GM10266 (cell line): ENCODE measurements around the gene MBD6.
"Not testable (repeated sequence)": the region's sequence is repeated elsewhere in the genome, so short reads cannot be mapped to it uniquely, and the experiment has no call there.

Experiments
- DNase-seq: peaks from one replicate; pipeline ENCODE4 v3.0.0; 2012; ENCODE audit errors: extremely low spot score
- CTCF ChIP-seq: IDR thresholded peaks from 2 replicates; pipeline ENCODE4 v1.5.1; 2012; ENCODE audit warnings: mild to moderate bottlenecking, low read depth; ENCODE audit not compliant: control insufficient read depth, insufficient read depth; ENCODE audit errors: missing control alignments

Gene MBD6

GRCh38 chr12:57553343-57554202, 30.9 kb downstream of the MBD6 start:
- no peak for DNase-seq
- TF ChIP-seq CTCF = no peak

DNA sequence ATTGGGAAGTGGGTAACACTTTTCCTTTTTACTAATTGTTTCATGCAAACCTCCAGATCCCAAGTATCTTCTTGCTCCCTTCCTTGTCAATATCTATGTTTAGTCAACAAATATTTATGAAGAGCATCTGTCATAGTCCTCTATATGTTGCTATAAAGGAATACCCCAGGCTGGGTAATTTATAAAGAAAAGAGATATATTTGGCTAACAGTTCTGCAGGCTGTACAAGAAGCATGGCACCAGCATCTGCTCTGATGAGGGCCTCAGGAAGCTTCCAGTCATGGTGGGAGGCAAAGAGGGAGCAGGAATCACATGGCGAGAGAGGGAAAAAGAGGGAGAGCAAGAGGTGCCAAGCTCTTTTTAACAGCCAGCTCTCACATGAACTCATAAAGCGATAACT, 31.8 kb downstream of the MBD6 start:
- no peak for TF ChIP-seq CTCF
- DNase-seq = no peak

- DNase-seq = no peak
- no peak for TF ChIP-seq CTCF
Measured at GRCh38 chr12:57554897-57555296, 32.3 kb downstream of the MBD6 start.

DNA sequence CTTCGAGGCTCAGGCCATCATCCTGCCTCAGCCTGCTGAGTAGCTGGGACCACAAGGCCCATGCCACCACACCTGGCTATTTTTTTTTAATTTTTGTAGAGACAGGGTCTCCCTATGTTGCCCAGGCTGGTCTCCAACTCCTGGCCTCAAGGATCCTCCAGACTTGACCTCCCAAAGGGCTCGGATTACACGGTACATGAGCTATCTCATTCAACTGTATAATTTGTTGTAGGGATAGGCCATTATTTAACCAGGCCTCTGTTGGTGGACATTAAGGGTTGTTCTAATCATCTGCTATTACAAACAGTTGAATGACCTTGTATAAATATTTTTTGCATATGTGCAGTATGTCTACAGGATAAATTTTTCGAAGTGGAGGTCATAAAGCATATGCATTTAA, 36.2 kb downstream of the MBD6 start:
- DNase-seq = no peak
- no peak for TF ChIP-seq CTCF

- no peak for TF ChIP-seq CTCF
- no peak for DNase-seq
Measured at GRCh38 chr12:57560516-57560915, 37.9 kb downstream of the MBD6 start.

GRCh38 chr12:57561117-57561516, 38.5 kb downstream of the MBD6 start:
- DNase-seq = not testable (repeated sequence)

GRCh38 chr12:57563358-57563757, 40.7 kb downstream of the MBD6 start:
- DNase-seq = no peak
- TF ChIP-seq CTCF = no peak

DNA sequence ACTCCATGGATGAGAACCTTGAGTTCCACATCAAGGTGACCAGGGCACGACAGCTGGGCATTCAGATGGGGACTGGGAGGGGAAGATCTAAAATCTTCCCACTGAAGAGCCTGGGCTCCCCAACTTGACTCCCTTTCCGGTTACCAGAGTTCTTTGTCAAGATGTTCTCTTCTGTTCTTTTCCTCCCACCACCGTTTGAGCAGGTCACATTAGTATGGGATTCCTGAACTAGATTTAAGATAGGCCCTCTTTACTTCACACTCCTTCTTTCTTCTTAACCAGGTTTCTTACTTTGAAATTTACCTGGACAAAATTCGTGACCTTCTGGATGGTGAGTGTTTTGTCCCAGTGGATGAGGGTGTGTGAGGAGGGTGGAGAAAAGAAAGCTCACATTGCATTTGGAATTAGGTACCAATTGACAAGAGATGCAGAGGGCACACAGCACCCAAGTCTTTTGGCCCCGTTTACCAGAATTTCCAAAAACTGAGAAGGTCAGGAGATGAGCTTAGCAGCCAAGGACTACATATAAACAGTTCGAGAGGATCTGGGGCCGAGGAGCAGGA, 41.6 kb downstream of the MBD6 start:
- no peak for TF ChIP-seq CTCF

More for the DNA sequence above, 41.6 kb downstream of the MBD6 start:
- DNase-seq = no peak
